Measurements from ENCODE around the gene OMA1. TPM values are rescaled to one million over a fixed set of nuclear protein-coding genes. Genes with fewer than 3 reads are reported as not detected.

OMA1 gene
- total RNA-seq, 1 experiment from 2014 or later: 21.9 TPM

DNA sequence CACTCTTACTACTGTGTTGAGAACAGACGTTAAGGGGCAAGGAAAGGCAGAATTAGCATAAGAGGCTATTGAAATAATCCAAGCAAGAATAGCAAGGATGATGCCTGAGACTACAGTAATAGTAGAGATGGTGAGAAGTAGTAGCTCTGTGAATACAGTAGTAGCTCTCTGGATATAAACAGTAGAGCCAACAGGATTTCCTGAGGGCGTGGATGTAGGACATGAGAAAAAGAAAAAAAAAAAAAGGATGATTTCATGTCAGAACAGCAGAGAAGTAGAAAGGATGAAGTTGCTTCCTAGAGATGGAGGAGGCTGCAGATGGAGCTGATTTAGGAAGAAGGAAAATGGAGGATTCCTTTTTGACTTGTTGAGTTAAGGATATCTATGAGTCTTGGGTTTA lies 112.3 kb downstream of the OMA1 start:
- no peaks in the 10 kb centered on the region for H3K9me3 ChIP-seq (ENCODE audit: control insufficient read depth in 1 of 2, insufficient read depth in 1 of 2, low read depth in 1 of 2, low read length in 2 of 2)
- no peaks in the 10 kb centered on the region for H3K9me2 ChIP-seq (ENCODE audit: insufficient read depth)
- H3K27ac ChIP-seq (ENCODE audit: low read depth, low read length): no peak overlapping the region
- ChIA-PET RAD21 (ENCODE audit: low non-redundant PET in 1 of 2, low total read pairs in 2 of 2, uncharacterized antibody in 2 of 2, unreplicated experiment in 2 of 2) (no interaction called here), POLR2A (no interaction called here), CTCF (no interaction called here)
- no peaks in the 10 kb centered on the region for H3K4me1 ChIP-seq (ENCODE audit: control insufficient read depth in 1 of 2, insufficient read depth in 2 of 2, low read length in 2 of 2)
- no peak for TF ChIP-seq POLR2A (IDR thresholded peaks at IDR 0.05; ENCODE audit: borderline replicate concordance, extremely low read depth, insufficient read depth, insufficient read length)
- TF ChIP-seq TCF7L2 (IDR thresholded peaks at IDR 0.05; ENCODE audit: borderline replicate concordance, extremely low read depth, insufficient read depth, insufficient read length): no peak
- TF ChIP-seq EGR1 (IDR thresholded peaks at IDR 0.05; ENCODE audit: low read depth): no peak
- TF ChIP-seq, protein P1, sequence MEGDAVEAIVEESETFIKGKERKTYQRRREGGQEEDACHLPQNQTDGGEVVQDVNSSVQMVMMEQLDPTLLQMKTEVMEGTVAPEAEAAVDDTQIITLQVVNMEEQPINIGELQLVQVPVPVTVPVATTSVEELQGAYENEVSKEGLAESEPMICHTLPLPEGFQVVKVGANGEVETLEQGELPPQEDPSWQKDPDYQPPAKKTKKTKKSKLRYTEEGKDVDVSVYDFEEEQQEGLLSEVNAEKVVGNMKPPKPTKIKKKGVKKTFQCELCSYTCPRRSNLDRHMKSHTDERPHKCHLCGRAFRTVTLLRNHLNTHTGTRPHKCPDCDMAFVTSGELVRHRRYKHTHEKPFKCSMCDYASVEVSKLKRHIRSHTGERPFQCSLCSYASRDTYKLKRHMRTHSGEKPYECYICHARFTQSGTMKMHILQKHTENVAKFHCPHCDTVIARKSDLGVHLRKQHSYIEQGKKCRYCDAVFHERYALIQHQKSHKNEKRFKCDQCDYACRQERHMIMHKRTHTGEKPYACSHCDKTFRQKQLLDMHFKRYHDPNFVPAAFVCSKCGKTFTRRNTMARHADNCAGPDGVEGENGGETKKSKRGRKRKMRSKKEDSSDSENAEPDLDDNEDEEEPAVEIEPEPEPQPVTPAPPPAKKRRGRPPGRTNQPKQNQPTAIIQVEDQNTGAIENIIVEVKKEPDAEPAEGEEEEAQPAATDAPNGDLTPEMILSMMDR (IDR thresholded peaks at IDR 0.05 in 2 of 3, conservative IDR thresholded peaks at IDR 0.05 in 1 of 3; ENCODE audit: borderline replicate concordance in 1 of 3, insufficient read depth in 1 of 3, low read depth in 2 of 3, low read length in 2 of 3): no peak
- TF ChIP-seq ZFX (IDR thresholded peaks at IDR 0.05): no peak
- TF ChIP-seq MAX (IDR thresholded peaks at IDR 0.05): no peak
- no peak for TF ChIP-seq EZH2phosphoT487 (IDR thresholded peaks at IDR 0.05; ENCODE audit: borderline replicate concordance)
- no peak for TF ChIP-seq RAD21 (IDR thresholded peaks at IDR 0.05; ENCODE audit: low read depth)
- TF ChIP-seq, protein P2, sequence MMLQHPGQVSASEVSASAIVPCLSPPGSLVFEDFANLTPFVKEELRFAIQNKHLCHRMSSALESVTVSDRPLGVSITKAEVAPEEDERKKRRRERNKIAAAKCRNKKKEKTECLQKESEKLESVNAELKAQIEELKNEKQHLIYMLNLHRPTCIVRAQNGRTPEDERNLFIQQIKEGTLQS (IDR thresholded peaks at IDR 0.05): no peak
- no peak for TF ChIP-seq CBX3 (IDR thresholded peaks at IDR 0.05; ENCODE audit: low read depth)
- no peak for TF ChIP-seq SRF (IDR thresholded peaks at IDR 0.05; ENCODE audit: low read depth)
- no peak for TF ChIP-seq ZBTB33 (IDR thresholded peaks at IDR 0.05; ENCODE audit: extremely low read depth, insufficient replicate concordance, low read length)
- TF ChIP-seq SIN3A (IDR thresholded peaks at IDR 0.05; ENCODE audit: low read depth): no peak
- no peak for TF ChIP-seq ELF1 (IDR thresholded peaks at IDR 0.05; ENCODE audit: borderline replicate concordance, low read depth)
- TF ChIP-seq FOSL1 (IDR thresholded peaks at IDR 0.05; ENCODE audit: low read depth): no peak
- TF ChIP-seq POLR2AphosphoS5 (IDR thresholded peaks at IDR 0.05; ENCODE audit: low read depth, low read length): no peak
- TF ChIP-seq EZH2 (IDR thresholded peaks at IDR 0.05): no peak
- no peak for TF ChIP-seq SP1 (IDR thresholded peaks at IDR 0.05; ENCODE audit: low read depth)
- ATAC-seq (no peak), DNase-seq (ENCODE audit: low read depth, low spot score) (no peak)
- no peak overlapping the region for H3K4me3 ChIP-seq (replicated peaks in 1 of 2; ENCODE audit: low read depth in 1 of 2, low read length in 2 of 2)
- intact Hi-C loops (cut with micrococcal nuclease): no loop called here
- H3K4me2 ChIP-seq (ENCODE audit: low read length): no peak overlapping the region
- no peak overlapping the region for H3K9ac ChIP-seq (ENCODE audit: low read length)
- peaks cover 19% of the 10 kb centered on the region; the same call in 1 of the 2 replicates for H3K27me3 ChIP-seq (ENCODE audit: insufficient read depth, low read length)
- H2AFZ ChIP-seq (ENCODE audit: low read depth, low read length, poor library complexity, severe bottlenecking): no peak overlapping the region
- no peaks in the 10 kb centered on the region for H3K36me3 ChIP-seq (ENCODE audit: control insufficient read depth in 1 of 2, insufficient read depth in 2 of 2, low read length in 2 of 2)
- no peaks in the 10 kb centered on the region for H4K20me1 ChIP-seq (ENCODE audit: insufficient read depth)
- BruUV-seq (replicated peaks): no TSS peak
- H3K79me2 ChIP-seq (ENCODE audit: insufficient read depth, low read length): no peaks in the 10 kb centered on the region

Measured in HCT116 (cell line).